ENCODE results near the gene GPC6. TPM values are rescaled to one million over a fixed set of nuclear protein-coding genes. Genes with fewer than 3 reads are reported as not detected.

Gene GPC6
- total RNA-seq, 4 donors from 2014 or later: 2.7 to 5.7 (median 4.4) TPM

DNA sequence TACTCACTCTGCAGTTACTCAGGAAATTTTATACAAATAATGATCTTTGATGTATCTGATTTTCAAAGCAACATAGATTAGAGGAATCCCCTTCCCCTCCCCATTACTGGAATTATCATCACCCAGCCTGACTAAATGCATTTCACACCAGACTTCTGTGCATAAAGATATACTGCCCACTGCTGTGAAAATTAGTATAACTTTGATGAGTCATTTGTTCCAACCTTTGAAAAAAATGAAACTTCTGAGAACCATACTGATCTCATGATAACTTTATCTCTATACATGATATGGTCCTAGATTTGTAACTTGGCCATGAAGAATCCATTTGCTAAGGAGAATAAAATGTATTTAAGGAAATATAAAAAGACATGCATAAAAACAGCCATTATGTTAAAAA is 63.9 kb downstream of the GPC6 start:
- H3K9me3 ChIP-seq: no peaks in the 10 kb centered on the region
- no peak overlapping the region for H3K4me3 ChIP-seq
- no peaks in the 10 kb centered on the region for H3K4me1 ChIP-seq
- no peaks in the 10 kb centered on the region for H3K27me3 ChIP-seq
- TF ChIP-seq POLR2AphosphoS5 (IDR thresholded peaks at IDR 0.05): no peak
- TF ChIP-seq EP300 (IDR thresholded peaks at IDR 0.05): no peak
- no peak for TF ChIP-seq POLR2A (IDR thresholded peaks at IDR 0.05)
- TF ChIP-seq CTCF (IDR thresholded peaks at IDR 0.05): no peak
- H3K27ac ChIP-seq: no peak overlapping the region
- H3K36me3 ChIP-seq: no peaks in the 10 kb centered on the region
- DNase-seq (ENCODE audit: low spot score in 2 of 2): no peak

DNA sequence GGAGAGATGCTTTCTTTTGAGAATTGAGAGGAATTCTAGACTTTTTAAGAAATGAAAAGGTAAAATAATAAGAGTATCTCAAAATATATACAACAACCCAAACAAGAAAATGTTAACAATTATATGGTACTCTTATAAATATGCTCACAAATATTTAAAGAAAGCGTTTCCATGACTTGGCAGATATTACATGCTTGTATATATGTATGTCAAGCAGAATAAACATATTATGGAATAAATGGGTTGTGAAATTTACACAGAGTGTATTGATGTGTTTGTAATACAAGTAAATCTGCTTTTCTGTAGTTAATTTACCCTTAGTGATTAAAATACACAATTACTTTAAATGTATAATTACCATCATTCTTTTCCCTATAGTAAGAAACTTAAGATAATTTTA is 65.8 kb downstream of the GPC6 start:
- Histone ChIP-seq H3K4me1 (no peaks in the 10 kb centered on the region), H3K27me3 (no peaks in the 10 kb centered on the region), H3K36me3 (no peaks in the 10 kb centered on the region), H3K9me3 (no peaks in the 10 kb centered on the region), H3K4me3 (no peak overlapping the region), H3K27ac (no peak overlapping the region)
- no peak for DNase-seq (ENCODE audit: low spot score in 2 of 2)
- TF ChIP-seq CTCF (IDR thresholded peaks at IDR 0.05) (no peak), POLR2AphosphoS5 (IDR thresholded peaks at IDR 0.05) (no peak), POLR2A (IDR thresholded peaks at IDR 0.05) (no peak), EP300 (IDR thresholded peaks at IDR 0.05) (no peak)
- 93% methylated on average over 1 of the region's 1 CpG for WGBS

DNA sequence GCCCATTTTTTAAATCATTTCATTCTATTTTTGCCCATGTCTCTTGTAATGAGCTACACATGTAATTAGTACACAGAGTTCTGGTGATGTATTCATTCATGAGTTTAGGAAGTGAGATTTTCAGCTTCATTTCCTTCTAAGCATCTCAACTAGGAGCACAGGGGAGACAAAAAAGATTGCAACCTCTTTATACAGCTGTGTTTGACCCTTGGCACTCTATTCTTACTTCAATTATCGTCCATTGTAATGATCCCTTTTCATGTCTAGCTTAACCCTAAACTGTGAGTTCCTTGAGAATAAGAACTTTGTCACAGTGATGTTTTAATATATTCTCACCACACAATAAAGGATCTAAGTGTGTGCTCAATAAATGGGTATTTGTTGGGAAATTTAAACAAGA is 67.1 kb downstream of the GPC6 start:
- H3K27ac ChIP-seq: no peak overlapping the region
- DNase-seq (ENCODE audit: low spot score in 2 of 2): no peak
- H3K27me3 ChIP-seq: no peaks in the 10 kb centered on the region
- H3K4me3 ChIP-seq: no peak overlapping the region
- WGBS: 76% methylated on average over 1 of the region's 1 CpG
- H3K4me1 ChIP-seq: no peaks in the 10 kb centered on the region
- H3K9me3 ChIP-seq: no peaks in the 10 kb centered on the region
- no peaks in the 10 kb centered on the region for H3K36me3 ChIP-seq
- TF ChIP-seq POLR2AphosphoS5 (IDR thresholded peaks at IDR 0.05) (no peak), EP300 (IDR thresholded peaks at IDR 0.05) (no peak), CTCF (IDR thresholded peaks at IDR 0.05) (no peak), POLR2A (IDR thresholded peaks at IDR 0.05) (no peak)

DNA sequence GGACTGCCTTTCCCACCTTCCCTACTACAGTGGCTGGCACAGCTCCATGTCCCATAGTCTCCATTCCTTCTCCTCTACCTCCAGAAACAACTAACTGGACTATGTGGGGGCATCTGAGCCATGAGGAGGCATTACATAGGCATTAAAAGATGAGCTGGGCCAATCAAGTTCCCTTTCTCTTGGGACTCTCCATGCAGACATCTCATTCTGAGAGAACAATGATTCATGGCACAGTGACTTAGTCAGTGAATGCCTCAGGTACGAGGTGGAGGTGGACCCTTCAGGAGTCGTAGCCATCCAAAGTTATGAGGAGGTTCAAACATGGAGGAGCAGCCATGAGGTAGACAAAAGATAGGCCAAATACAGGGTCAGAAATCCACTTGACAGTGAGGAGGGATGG is 70.0 kb downstream of the GPC6 start:
- DNase-seq (ENCODE audit: low spot score in 2 of 2): no peak
- Histone ChIP-seq H3K4me3 (no peak overlapping the region), H3K4me1 (no peaks in the 10 kb centered on the region), H3K27me3 (no peaks in the 10 kb centered on the region), H3K9me3 (no peaks in the 10 kb centered on the region), H3K36me3 (no peaks in the 10 kb centered on the region), H3K27ac (no peak overlapping the region)
- 86% methylated on average over 2 of the region's 2 CpGs for WGBS
- TF ChIP-seq CTCF (IDR thresholded peaks at IDR 0.05) (no peak), EP300 (IDR thresholded peaks at IDR 0.05) (no peak), POLR2A (IDR thresholded peaks at IDR 0.05) (no peak), POLR2AphosphoS5 (IDR thresholded peaks at IDR 0.05) (no peak)

- H3K36me3 ChIP-seq: no peaks in the 10 kb centered on the region
- H3K27ac ChIP-seq: no peak overlapping the region
- no peaks in the 10 kb centered on the region for H3K9me3 ChIP-seq
- no peak overlapping the region for H3K4me3 ChIP-seq
- WGBS: 91% methylated on average over 4 of the region's 4 CpGs
- DNase-seq (ENCODE audit: low spot score in 2 of 2): no peak
- no peaks in the 10 kb centered on the region for H3K27me3 ChIP-seq
- TF ChIP-seq CTCF (IDR thresholded peaks at IDR 0.05) (no peak), POLR2A (IDR thresholded peaks at IDR 0.05) (no peak), EP300 (IDR thresholded peaks at IDR 0.05) (no peak), POLR2AphosphoS5 (IDR thresholded peaks at IDR 0.05) (no peak)
- H3K4me1 ChIP-seq: no peaks in the 10 kb centered on the region
Observed at GRCh38 chr13:93298713-93299112, 72.1 kb downstream of the GPC6 start.

Data from suprapubic skin (tissue), 4 donors.